Stimulated activated effector memory CD8-positive, alpha-beta T cell treated with anti-CD3 and anti-CD28 coated beads, Interleukin-12 subunit alpha, Interleukin-12 subunit beta, amount 100 ng/mL, for 72 hours (primary cell): Measurements from ENCODE around the gene NGFR.
A peak's percentile ranks its signal among the peaks of the same experiment; 100 is the strongest.

Source experiments
- ATAC-seq: fragments of 150-1000 bp; cut with Tn5 transposase; 2 replicates; pipeline ENCODE4 v1.10.0; 2021
- DNase-seq, 2 donors: peaks; one replicate each; pipeline ENCODE4 v3.0.0; 2021 to 2022; ENCODE audit warnings: low spot score in 2 of 2
- H3K27ac Mint-ChIP-seq: one replicate; pipeline ENCODE4 v1.8.0; 2022; ENCODE audit warnings: mild to moderate bottlenecking, mixed read lengths
- H3K36me3 Mint-ChIP-seq: one replicate; pipeline ENCODE4 v1.8.0; 2022; ENCODE audit warnings: mild to moderate bottlenecking, mixed read lengths
- H3K4me1 Mint-ChIP-seq: one replicate; pipeline ENCODE4 v1.8.0; 2022; ENCODE audit warnings: mixed read lengths
- H3K4me3 Mint-ChIP-seq: one replicate; pipeline ENCODE4 v1.8.0; 2022; ENCODE audit warnings: mild to moderate bottlenecking, mixed read lengths
- H3K9me3 Mint-ChIP-seq: one replicate; pipeline ENCODE4 v1.8.0; 2022; ENCODE audit warnings: mixed read lengths

Gene NGFR

DNA sequence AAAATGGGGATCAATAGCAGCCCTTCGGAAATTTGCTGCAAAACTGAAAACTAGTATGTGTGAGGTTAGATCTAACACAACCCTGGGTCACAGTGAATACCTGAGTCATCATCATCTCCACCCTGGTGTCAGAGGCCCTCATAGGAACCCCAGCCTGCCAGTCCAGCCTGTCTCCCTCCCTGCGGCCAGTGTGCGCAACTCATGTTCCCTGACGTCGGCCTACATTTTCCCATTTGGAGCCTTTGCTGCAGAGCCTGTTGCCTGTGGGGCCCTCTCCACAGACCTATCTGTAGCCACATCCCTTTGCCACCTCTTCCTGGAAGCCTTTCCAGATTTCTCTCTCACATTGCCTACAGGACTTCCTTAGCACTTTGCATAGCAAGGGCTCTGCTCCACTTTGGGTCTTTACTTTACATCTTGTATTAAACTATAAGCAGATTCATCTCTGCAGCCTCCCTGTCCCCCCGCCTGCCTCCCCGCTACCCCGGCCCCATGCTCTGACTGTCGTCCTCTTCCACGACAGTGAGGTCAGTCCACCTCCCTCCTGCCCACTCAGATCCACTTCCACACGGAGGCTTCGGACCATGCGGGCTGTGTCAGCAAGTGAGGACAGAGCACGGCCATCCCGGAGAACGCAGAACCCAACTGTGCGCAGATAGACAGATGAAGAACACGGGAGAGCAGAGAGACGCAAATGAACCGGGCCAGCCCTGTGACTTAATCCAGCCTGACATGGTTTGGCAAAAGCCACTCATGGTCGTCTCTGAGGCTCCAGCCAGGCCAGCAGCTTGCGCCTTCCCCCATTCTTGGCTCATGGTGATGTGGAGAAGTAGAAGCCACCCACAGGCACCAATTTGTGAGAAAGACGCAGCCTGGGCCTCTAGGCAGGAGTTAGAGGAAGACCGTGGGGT, 31.0 kb downstream of the NGFR start:
- DNase-seq (no peak), ATAC-seq (no peak)
- H3K27ac Mint-ChIP-seq: no peak overlapping the region
- H3K9me3 Mint-ChIP-seq: no peaks in the 10 kb centered on the region
- H3K36me3 Mint-ChIP-seq: no peaks in the 10 kb centered on the region
- peaks cover 6% of the 10 kb centered on the region for H3K4me1 Mint-ChIP-seq
- no peak overlapping the region for H3K4me3 Mint-ChIP-seq

DNA sequence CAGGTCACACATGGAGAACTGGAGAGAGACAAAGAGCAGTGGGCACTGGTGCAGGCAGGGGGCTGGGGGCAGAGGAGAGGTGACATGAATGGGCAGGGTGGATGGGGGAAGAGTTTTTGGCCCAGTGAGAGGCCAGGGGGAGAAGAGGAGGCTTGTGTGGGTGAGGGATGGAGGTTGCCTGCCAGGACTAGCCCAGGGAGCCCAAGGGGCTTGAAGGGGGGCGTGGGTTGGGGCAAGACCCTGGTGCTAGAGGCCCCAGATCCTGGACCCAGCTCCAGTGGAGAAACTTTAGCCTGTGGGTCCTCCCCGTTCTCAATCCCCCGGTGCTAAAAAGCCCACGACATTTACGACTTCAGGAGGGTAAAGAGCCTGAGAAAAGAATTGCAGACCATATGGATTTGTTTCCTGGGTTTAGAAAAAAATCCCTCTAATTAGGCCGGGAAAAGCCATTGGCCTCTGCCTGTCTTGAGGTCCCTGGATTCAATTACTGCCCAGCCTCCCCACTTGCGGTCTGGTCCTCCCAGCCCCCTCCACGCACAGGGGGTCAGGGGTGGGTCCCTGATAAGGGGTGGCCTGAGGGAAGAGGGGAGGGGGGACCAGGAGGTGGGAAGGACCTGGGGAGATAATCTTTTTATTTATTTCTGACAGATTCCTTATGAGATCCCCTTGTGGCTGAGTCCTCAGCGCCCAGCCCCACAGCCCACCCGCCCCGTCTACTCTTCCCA, 33.0 kb downstream of the NGFR start:
- DNase-seq (no peak), ATAC-seq (no peak)
- Mint-ChIP-seq H3K4me1 (peaks cover 6% of the 10 kb centered on the region), H3K27ac (no peak overlapping the region), H3K4me3 (no peak overlapping the region), H3K36me3 (no peaks in the 10 kb centered on the region), H3K9me3 (no peaks in the 10 kb centered on the region)

DNA sequence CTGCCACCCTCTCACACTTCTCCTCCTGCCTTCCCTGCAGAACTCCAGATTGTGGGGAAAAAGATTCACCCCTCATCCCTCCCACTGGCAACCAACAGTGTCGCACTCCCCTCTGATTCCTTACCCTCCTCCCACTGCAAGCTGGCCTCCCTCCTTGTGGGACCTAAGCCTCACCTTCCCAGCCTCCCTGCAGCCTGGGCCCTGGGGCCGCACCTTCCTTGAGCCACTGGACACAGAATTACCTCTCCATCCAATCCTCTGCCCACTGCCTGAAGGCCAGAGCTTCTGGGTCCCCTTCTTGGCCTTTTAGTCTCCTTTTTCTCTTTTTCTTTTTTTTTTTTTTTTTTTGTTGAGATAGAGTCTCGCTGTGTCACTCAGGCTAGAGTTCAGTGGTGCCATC, 33.9 kb downstream of the NGFR start:
- no peak for ATAC-seq
- DNase-seq: no peak
- Mint-ChIP-seq H3K4me3 (no peak overlapping the region), H3K4me1 (no peaks in the 10 kb centered on the region), H3K36me3 (no peaks in the 10 kb centered on the region), H3K9me3 (no peaks in the 10 kb centered on the region), H3K27ac (no peak overlapping the region)

DNA sequence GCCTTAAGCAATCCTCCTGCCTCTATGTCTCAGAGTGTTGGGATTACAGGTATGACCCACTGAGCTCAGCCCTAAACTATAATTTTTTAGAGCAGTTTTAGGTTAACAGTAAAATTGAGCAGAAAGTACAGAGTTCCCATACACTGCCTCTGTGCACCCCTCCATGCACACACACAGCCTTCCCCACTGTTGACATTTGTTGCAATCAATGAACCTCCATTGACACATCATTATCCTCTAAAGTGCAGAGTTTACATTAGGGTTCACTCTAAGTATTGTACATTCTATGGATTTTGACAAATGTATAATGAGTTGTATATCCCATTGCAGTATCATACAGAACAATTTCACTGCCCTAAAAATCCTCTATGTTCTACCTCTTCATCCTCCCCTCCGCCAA, 35.0 kb downstream of the NGFR start:
- ATAC-seq (no peak), DNase-seq (no peak)
- Mint-ChIP-seq H3K36me3 (no peaks in the 10 kb centered on the region), H3K4me1 (no peaks in the 10 kb centered on the region), H3K4me3 (no peak overlapping the region), H3K9me3 (no peaks in the 10 kb centered on the region), H3K27ac (no peak overlapping the region)

DNA sequence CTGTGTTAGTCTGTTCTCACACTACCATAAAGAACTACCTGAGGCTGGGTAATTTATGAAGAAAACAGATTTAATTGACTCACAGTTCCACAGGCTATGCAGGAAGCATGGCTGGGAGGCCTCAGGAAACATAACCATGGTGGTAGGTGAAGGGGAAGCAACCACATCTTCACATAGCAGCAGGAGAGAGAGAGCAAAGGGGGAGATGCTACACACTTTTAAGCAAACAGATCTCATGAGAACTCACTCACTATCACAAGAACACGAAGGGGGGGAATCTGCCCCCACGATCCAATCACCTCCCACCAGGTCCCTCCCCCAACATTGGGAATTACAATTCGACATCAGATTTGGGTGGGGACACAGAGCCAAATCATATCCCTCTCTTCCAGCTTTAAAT, 48.8 kb downstream of the NGFR start:
- H3K4me1 Mint-ChIP-seq: no peaks in the 10 kb centered on the region
- no peaks in the 10 kb centered on the region for H3K9me3 Mint-ChIP-seq
- H3K4me3 Mint-ChIP-seq: no peak overlapping the region
- DNase-seq (no peak), ATAC-seq (no peak)
- H3K27ac Mint-ChIP-seq: no peak overlapping the region
- no peaks in the 10 kb centered on the region for H3K36me3 Mint-ChIP-seq

DNA sequence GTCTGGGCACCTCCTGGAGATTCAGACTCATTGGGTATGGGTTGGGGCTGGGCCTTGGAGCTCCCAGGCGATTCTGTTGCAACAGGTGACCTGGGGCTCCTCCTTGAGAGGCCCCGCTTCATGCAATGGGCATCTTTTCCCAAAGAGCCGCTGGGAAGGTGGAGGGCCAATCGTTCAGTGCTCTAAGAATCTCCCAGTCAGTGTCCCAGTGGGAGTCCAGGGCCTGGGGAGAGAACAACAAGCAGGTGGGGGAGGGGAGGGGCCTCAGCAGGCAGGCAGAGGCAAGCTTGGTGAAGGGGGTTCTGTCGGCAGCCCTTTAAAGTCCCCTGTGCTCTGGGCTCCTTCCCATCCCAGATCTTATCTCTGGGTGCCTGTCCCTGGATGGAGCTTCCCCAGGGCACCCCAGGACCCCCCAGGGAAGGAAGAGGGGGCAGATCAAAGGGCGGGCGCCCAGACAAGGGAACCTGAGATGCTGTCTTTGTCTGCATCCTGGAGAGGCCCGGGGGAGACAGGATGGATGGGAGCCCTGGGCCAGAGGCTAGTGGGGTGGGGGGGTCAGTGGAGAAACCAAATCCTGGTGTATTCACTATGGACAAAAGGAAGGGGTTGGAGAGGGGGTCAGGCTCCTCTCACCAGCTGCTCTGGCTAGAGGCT, 50.0 kb downstream of the NGFR start:
- Mint-ChIP-seq H3K36me3 (no peaks in the 10 kb centered on the region), H3K4me1 (no peaks in the 10 kb centered on the region), H3K4me3 (no peak overlapping the region), H3K27ac (no peak overlapping the region), H3K9me3 (no peaks in the 10 kb centered on the region)
- DNase-seq (no peak), ATAC-seq (no peak)

DNA sequence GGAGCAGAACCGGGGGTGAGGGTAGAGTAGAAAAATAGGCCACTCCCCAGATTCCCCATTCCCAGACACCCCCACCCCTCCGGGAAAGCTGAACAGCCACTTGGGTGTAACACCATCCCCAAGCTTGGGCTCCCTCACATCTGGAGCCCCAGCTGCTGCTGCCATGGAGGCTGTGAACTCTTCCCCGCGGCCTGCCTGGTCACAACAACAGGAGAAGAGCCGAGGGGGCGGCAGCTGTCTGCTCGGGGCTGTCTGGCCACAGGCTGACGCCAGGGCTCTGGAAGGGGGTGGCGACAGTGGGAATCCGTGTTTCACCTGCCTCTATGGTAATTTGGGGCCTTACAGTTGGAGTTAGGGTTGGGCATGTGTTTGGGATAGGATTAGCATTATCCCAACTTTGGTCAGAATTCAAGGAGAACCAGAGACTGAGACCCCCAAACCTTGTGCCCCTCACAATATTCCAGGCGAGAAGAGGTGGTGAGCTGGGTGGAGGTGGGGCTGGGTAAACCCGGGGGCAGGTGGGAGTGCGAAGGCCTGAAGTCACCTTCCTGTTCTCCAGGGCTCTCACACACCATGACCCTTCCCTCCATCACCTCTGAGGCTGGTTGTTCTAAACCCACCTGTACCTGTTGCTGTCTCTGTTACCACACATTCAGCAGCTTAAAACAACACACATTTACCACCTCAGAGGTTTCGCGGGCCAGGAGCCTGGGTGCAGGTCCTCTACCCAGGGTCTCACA, 50.9 kb downstream of the NGFR start:
- no peaks in the 10 kb centered on the region for H3K36me3 Mint-ChIP-seq
- no peak for ATAC-seq
- no peaks in the 10 kb centered on the region for H3K4me1 Mint-ChIP-seq
- DNase-seq: no peak
- no peak overlapping the region for H3K4me3 Mint-ChIP-seq
- H3K27ac Mint-ChIP-seq: no peak overlapping the region
- H3K9me3 Mint-ChIP-seq: no peaks in the 10 kb centered on the region

DNA sequence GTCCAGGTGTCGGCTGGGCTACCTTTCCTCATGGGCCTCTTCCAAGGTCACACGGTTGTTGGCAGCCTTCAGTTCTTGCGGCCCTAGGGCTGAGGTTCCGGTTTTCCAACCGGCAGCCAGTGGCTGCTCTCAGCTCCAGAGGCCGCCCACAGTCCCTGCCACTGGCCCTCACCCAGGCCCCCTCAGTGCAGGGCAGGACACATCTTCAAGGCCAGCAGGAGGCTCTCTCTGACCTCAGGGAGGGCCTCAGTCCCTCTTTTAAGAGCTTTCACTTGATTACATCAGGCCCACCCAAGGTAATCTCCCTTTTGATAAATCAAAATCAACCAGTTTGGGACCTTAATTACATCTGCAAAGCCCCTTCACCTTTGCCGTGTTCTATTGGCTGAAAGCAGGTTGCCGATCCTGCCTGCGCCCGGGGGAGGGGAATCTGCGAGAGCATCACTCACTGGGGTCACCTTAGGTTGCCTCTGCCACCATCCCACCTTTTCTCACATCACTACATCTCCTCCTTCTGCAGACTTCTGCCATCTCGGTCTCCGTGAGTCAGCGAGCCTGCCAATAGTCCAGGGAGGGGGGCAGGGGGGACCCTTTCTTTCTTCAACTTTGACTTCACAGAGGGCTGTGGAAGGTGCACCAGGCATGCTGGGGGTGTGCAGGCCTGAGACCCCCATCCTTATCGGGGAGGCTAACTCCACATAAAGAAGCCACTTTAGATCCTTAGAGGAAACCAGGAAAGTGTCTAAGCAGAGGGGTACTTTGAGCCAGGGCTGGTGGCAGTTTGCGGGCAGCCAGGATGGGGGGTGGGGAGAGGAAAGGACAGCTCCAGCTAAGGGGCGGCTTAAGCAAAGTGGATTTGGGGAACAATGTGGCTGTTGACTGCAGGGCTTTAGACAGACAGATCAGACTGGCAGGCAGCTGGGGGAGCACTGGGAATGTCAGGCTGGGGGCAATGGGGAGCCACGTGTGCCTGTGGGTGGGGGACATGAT, 51.7 kb downstream of the NGFR start:
- no peak overlapping the region for H3K4me3 Mint-ChIP-seq
- no peak for ATAC-seq
- no peaks in the 10 kb centered on the region for H3K36me3 Mint-ChIP-seq
- peak overlapping the region; percentile 78 for H3K27ac Mint-ChIP-seq
- DNase-seq: no peak
- no peaks in the 10 kb centered on the region for H3K9me3 Mint-ChIP-seq
- no peaks in the 10 kb centered on the region for H3K4me1 Mint-ChIP-seq

DNA sequence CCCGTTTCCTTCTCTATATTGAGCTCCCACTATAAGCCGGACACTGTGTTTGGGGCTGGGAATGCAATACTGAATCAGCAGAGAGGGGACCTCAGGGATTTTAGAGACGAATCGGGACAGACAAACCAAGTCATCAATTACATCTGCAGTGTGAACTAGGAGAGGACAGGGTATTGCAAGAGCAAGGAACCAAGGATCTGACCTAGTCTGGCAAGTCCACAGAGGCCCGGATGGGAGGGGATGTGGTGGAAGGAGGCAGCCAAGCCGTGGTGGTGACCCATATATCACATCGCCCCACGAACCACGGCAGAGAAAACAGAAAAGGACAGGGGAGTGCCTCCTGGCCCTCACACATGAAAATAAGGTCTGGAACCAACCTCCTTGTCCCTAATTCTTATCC, 52.5 kb downstream of the NGFR start:
- no peak for DNase-seq
- H3K9me3 Mint-ChIP-seq: no peaks in the 10 kb centered on the region
- no peak for ATAC-seq
- H3K4me1 Mint-ChIP-seq: no peaks in the 10 kb centered on the region
- no peaks in the 10 kb centered on the region for H3K36me3 Mint-ChIP-seq
- H3K27ac Mint-ChIP-seq: peak overlapping the region; percentile 78
- H3K4me3 Mint-ChIP-seq: no peak overlapping the region

DNA sequence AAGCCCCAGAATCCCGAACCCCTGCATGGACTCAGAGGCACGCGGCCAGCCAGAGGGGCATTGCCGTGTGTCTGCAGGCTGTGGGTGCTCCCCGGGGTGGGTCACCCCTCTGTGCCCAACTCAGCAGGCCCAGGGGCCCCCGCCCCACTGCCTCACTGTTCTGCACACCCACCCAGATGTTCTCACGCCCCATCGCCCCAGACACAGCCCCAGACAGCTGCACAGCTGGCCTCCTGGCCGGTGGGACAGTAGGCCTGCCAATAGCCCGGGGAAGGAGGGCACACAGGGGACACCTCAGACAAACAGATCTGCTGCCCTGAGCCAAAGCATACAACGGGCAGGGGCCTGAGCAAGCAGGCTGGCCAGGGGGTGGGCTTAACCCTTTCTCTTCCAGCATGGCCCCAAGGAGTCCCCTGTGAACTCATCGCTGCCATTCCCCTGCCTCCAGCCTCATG, 53.0 kb downstream of the NGFR start:
- Mint-ChIP-seq H3K4me3 (no peak overlapping the region), H3K27ac (no peak overlapping the region), H3K9me3 (no peaks in the 10 kb centered on the region), H3K4me1 (no peaks in the 10 kb centered on the region), H3K36me3 (no peaks in the 10 kb centered on the region)
- ATAC-seq (no peak), DNase-seq (no peak)

DNA sequence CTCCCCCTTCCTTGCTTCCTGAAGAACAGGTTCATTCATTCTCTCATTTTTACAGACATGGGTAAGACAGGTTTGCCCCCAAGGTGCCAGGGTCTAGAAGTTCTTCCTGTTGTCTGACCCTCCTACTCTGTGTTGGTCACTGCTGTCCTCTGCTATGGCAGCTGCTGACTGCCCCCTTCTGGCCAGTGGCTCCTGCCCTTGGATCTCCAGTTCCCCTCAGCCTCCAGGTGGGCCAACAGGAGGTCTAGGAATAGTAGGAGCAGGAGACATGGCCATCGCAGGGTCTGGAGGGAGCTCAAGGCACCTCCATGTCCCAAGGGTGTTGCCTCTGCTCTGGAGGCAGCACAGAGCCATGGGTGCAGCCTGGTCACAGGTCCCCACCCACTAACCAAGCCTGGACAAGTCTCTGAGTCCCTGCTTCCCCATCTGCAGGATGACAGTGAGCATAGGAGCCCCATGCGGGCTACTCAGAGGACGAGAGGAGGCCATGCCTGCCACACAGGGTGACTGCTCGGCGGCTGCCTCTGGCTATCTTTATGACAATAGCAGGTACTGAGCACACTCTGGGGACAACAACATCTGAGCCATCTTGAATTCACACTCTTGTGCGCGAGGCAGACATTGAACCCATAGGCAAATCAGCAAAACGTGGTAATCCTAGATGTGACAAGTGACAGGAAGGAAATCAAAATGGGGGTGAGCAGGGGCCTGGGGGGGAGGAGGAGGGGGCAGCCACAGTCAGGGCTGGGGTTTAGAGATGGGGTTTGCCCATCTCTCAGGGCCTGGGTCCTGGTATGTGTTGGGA, 53.6 kb downstream of the NGFR start:
- H3K4me1 Mint-ChIP-seq: no peaks in the 10 kb centered on the region
- no peak for DNase-seq
- peak; percentile 19 for ATAC-seq
- H3K36me3 Mint-ChIP-seq: no peaks in the 10 kb centered on the region
- peak overlapping the region; percentile 83 for H3K27ac Mint-ChIP-seq
- no peak overlapping the region for H3K4me3 Mint-ChIP-seq
- no peaks in the 10 kb centered on the region for H3K9me3 Mint-ChIP-seq

DNA sequence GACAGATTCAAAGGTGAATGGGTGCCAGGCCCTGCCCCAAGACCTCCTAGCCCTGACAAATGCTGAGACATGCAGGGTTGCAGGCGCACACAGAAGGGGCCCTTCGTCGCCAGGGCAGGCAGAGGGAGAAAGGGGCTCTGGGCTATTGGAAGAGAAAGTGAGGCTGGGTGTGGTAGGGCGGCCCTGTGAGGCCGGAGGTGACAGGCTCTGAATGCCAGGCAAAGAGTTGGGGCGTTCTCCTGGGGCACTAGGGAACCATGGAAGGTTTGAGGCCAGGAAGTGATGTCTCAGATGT, 54.2 kb downstream of the NGFR start:
- H3K27ac Mint-ChIP-seq: peak overlapping the region; percentile 83
- H3K36me3 Mint-ChIP-seq: no peaks in the 10 kb centered on the region
- no peak for DNase-seq
- H3K4me3 Mint-ChIP-seq: no peak overlapping the region
- no peaks in the 10 kb centered on the region for H3K4me1 Mint-ChIP-seq
- no peak for ATAC-seq
- no peaks in the 10 kb centered on the region for H3K9me3 Mint-ChIP-seq

DNA sequence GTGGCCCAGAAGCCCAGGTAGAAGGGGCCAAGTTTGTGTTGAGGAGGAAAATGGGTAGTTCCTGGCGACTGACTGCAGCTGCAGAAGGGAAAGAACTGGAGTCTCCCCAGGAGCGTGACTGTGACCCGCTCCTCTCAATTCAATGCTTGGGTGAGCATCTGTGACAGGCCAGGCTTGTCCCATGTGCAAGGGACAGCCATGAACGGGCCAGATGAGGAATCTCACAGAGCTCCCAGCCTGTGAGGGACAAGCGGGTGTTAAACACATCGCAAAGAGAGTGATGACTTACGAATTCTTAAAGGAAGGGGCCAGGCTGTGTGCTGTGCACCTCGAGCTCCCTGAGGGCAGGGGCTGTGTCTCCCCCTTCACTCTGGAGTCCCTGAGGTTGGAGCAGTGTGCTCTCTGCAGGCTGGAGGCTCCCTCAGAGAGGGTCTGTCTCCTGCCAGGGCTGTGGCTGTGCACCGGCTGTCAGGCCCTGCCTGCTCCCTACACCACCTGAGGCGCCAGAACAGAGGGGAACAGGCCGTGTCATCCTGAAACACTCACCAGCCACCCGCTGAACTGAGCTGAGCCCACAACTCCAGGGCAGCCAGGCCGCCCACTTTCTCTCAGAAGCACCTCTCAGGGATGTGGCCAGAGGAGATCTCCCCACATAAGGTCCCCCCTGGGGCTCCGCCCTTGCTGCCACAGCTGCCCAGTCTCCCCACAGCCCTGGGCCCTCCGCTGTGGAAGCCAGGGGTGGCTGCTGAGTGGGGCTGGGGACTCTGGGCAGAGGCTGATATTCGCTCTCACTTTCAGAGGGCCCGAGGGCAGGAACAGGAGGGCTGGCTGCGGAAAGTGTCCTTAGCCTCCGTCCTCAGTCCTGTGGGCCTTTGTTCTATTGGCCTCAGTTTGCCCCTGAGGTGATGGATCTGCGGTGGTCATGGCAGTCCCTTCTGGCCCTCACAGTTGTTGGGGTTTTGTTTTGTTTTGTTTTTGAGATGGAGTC, 54.9 kb downstream of the NGFR start:
- Mint-ChIP-seq H3K27ac (peak overlapping the region; percentile 83), H3K4me3 (no peak overlapping the region), H3K9me3 (no peaks in the 10 kb centered on the region), H3K4me1 (no peaks in the 10 kb centered on the region), H3K36me3 (no peaks in the 10 kb centered on the region)
- DNase-seq (no peak), ATAC-seq (no peak)
